A673 (cell line): Measurements from ENCODE around the gene MEAK7.

ENCODE experiments used
- CTCF ChIP-seq: fragments of 300-800, 200-600 bp; sonication (generic); conservative IDR thresholded peaks from 2 replicates; pipeline ENCODE4 v1.5.1; 2017; ENCODE audit warnings: low read depth, mild to moderate bottlenecking, antibody characterized with exemption, low read length, moderate library complexity, mixed read lengths
- EZH2 ChIP-seq: fragments of 200-600 bp; sonication (generic); IDR thresholded peaks from 2 replicates; pipeline ENCODE4 v1.6.1; 2017; ENCODE audit warnings: borderline replicate concordance, low read depth, mild to moderate bottlenecking, mixed read lengths, antibody characterized with exemption, low read length; ENCODE audit not compliant: poor library complexity, severe bottlenecking

GRCh38 chr16:84544031-84544773, 39.7 kb upstream of the MEAK7 start:
- TF ChIP-seq CTCF (no peak), EZH2 (no peak)
